Islet precursor cell (in vitro differentiated cells): ENCODE results near the gene MED29.

Source experiments
- DNase-seq: peaks from one replicate; pipeline ENCODE4 v3.0.0-alpha.2; 2018

MED29 gene

GRCh38 chr19:39412100-39412866, 21.1 kb downstream of the MED29 start, which contains the start of gene PLEKHG2:
PLEKHG2 (plus strand) TSS chr19:39412669; CDS start chr19:39414087, 1,418 bp downstream.
- peak; percentile 99 for DNase-seq

DNA sequence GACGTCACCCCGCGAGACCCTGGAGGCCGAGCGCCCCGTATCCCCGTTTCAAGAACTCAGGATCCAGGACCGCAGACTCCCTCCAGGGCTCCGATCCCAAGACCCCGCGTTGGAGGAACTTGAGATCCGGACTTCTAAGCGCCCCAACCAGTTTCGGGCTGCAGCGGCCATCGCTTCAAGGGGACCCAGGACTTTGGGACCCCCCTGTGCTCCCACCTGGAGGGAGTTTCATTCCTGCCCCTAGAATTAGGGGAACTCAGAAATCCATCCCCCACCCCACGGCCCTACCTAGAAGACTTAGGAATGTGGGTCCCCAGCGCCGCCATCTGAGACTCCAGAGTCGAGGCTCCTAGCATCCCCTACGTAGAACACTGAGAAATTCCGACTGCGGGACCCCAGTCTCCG, 21.7 kb downstream of the MED29 start:
- DNase-seq: no peak

- peak; percentile 70 for DNase-seq
Measured at GRCh38 chr19:39413272-39413910, 22.2 kb downstream of the MED29 start.

- DNase-seq: peak; percentile 82
Measured at GRCh38 chr19:39413911-39414608, 22.9 kb downstream of the MED29 start.

- no peak for DNase-seq
Measured at GRCh38 chr19:39415111-39416046, 24.2 kb downstream of the MED29 start.

GRCh38 chr19:39416152-39417120, 25.3 kb downstream of the MED29 start:
- DNase-seq: no peak

DNA sequence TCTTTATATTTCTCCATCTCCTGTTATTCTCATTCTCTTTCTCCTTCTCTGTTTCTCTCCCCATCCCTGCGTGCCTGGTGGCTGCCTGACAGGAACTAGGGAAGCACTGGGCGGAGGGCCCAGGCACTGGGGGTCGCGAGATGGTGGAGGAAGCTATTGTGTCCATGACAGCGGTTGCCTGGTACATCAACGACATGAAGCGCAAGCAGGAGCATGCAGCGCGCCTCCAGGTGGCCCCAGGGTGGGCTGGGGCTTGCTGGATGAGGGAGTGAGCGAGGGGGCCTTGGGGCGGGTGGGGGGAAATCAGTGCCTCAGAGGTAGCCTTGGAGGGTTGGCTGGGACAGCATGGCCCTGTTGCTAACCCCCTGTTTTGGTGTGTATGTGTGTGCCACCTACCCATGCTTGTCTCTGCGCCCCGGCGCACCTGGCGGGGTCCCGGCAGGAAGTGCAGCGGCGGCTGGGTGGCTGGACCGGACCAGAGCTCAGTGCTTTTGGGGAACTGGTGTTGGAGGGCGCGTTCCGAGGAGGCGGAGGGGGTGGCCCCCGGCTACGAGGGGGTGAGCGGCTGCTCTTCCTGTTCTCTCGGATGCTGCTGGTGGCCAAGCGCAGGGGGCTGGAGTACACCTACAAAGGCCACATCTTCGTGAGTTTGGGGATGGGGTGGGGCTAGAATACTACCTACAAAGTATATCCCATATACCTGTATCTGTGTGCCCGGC, 26.4 kb downstream of the MED29 start:
- DNase-seq: no peak

DNA sequence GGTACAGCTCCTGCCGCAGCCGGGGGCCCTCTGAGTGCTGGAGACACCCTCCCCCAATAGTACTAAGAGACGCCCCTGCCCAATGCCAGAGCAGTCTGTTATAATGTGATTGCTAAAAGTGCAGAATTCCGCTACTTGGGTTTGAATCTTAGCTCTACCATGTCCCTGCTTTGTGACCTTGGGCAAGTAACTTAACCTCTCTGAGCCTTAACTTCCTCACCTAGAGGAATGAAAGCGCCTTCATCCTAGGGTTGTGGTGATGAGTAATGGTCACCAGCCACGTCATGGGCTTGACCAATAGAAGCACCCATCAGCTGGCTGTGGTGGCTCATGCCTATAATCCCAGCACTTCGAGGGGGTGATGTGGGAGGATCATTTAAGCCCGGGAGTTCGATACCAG, 27.8 kb downstream of the MED29 start:
- DNase-seq: no peak

- no peak for DNase-seq
Measured at GRCh38 chr19:39420769-39421168, 29.6 kb downstream of the MED29 start.

GRCh38 chr19:39422020-39422419, 30.8 kb downstream of the MED29 start:
- DNase-seq: no peak

GRCh38 chr19:39423258-39424086, 32.3 kb downstream of the MED29 start:
- DNase-seq: no peak

DNA sequence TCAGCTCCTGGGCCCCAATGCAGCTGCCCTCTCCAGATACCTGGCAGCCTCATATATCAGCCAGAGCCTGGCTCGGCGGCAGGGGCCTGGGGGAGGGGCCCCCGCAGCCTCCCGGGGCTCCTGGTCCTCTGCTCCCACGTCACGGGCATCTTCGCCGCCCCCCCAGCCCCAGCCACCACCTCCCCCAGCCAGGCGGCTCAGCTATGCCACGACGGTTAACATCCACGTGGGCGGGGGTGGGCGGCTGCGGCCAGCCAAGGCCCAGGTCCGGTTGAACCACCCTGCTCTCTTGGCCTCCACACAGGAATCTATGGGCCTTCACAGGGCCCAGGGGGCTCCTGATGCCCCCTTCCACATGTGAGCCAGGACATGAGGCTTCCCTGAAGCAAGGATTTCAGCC, 33.8 kb downstream of the MED29 start:
- DNase-seq: no peak

DNA sequence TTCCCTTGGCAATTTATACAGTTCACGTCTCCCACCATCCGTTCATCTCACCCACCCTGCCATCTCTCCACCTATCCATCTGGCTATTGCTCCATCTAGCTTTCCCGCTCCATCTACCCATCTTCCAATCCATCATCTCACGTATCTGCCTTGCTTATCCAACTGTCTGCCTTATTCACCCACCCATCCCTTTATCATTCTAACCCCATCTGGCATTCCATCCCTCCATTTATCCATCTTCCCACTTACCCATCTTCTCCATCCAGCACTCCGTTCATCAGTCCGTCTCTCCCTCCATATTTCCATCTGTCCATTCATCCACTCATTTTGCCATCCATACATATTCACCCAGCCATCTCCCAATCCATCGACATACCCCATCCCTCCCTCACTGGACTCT, 34.6 kb downstream of the MED29 start:
- DNase-seq: no peak

DNA sequence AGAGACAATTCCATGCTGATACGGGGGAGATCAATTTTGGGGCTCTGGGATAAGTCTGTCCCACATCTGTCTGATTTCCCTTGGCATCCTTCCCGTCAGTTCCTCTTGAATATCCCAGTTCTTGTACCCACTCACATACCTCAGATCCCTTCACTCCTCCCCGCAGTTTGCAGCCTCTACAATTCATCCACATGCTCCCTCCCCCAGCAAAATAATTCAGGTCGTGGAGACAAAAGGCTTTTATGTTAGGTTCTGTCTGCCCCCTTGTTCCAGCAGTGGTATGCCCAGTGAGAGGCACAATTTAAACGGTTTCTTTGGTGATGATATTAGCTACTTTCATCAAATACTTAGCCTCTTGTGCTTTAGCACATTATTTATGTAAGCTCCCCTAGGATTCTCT, 35.0 kb downstream of the MED29 start:
- no peak for DNase-seq

DNA sequence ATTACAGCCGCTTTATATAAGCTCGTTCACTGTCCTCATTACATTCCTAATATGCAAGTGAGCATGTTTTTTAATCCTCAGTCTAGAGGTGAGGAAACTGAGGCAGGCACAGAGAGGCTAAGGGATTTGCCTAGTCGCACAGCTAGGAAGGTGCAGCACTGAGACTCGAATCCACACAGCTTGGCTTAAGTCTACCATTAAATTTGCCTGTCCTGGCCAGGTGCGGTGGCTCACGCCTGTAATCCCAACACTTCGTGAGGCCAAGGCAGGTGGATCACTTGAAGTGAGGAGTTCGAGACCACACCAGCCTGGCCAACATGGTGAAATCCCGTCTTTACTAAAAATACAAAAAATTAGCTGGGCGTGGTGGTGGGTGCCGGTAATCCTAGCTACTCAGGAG, 36.5 kb downstream of the MED29 start:
- DNase-seq: no peak

DNA sequence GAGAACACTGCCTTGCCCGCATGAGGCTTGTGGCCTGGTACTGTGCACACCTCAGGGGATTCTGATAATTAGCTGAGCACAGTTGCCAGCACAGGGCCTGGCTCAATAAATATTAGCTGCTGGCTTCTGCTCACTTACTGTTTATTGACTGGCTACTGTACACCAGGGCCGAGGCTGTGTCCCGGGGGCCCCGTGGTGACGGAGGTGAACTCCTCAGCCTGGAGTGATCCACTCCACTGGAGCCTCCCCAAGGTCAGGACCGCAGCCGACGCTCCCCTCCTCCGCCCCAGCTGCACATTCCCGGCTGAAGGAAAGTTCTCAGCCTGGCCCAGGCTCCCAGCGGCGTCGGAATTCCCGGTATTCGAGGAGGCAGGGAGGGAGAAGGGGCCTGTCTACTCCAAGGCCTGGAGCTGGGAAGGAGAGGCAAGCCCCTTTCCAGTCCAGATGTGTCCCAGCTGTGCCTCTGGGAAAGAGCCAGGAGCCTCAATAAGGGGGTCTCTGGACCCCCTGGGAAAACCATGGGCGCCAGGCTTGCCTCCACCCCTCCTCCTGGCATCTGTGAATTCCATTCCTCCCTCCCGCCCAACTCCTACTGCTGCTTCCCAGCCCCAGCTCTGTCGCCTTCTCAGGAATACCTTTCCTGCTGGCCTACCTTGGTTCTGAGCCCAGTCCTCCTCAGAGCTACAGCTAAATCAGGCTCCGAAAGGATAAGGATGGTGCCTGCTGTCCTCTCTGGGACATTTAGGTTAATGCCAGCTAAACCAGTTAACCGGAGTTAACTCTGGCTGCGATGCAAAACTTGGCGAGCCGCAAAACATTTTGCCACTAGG, 37.3 kb downstream of the MED29 start:
- DNase-seq: peak; percentile 97

- peak; percentile 84 for DNase-seq
Measured at GRCh38 chr19:39430675-39431593, 39.8 kb downstream of the MED29 start.

- no peak for DNase-seq
Measured at GRCh38 chr19:39432677-39433025, 41.5 kb downstream of the MED29 start.
